Ovary (tissue), 3 donors: ENCODE measurements around the gene GATAD1.

Experiments
- POLR2A ChIP-seq: fragments of 450-650 bp; IDR thresholded peaks from one replicate; pipeline ENCODE4 v1.6.1; 2017; ENCODE audit warnings: antibody characterized with exemption, mild to moderate bottlenecking, moderate library complexity
- TF ChIP-seq, protein P1 (sequence below), 3 donors: fragments of 450-650 bp in 2 of 3; fragments of 200-600 bp in 1 of 3; IDR thresholded peaks; one replicate each; pipeline versions ENCODE4 v1.5.1 to v1.8.0; 2016 to 2022; ENCODE audit warnings: antibody characterized with exemption in 3 of 3, mild to moderate bottlenecking in 1 of 3
- donor health status: DM: no; HTN: no; CAD: no.

GRCh38 chr7:92489634-92490033 is 42.4 kb downstream of the GATAD1 start:
- TF ChIP-seq, protein P1, sequence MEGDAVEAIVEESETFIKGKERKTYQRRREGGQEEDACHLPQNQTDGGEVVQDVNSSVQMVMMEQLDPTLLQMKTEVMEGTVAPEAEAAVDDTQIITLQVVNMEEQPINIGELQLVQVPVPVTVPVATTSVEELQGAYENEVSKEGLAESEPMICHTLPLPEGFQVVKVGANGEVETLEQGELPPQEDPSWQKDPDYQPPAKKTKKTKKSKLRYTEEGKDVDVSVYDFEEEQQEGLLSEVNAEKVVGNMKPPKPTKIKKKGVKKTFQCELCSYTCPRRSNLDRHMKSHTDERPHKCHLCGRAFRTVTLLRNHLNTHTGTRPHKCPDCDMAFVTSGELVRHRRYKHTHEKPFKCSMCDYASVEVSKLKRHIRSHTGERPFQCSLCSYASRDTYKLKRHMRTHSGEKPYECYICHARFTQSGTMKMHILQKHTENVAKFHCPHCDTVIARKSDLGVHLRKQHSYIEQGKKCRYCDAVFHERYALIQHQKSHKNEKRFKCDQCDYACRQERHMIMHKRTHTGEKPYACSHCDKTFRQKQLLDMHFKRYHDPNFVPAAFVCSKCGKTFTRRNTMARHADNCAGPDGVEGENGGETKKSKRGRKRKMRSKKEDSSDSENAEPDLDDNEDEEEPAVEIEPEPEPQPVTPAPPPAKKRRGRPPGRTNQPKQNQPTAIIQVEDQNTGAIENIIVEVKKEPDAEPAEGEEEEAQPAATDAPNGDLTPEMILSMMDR (IDR thresholded peaks at IDR 0.05), result no peak
- TF ChIP-seq POLR2A, result no peak
